ENCODE data around the gene PVRIG.
"Not testable (repeated sequence)": the region's sequence is repeated elsewhere in the genome, so short reads cannot be mapped to it uniquely, and the experiment has no call there.

PVRIG gene

DNA sequence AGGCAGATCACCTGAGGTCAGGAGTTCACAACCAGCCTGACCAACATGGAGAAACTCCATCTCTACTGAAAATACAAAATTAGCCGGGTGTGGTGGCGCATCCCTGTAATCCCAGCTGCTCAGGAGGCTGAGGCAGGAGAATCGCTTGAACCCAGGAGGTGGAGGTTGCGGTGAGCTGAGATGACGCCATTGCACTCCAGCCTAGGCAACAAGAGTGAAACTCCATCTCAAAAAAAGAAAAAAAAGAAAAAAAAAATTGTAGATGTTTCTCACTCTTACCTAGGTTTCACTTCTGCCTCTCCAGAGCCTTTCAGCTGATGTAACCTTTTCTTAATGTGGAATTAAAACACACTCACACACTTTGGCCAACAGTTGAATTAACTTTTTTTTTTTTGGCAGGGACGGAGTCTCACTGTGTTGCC, 23.8 kb upstream of the PVRIG start:
- DNase-seq, result not testable (repeated sequence)

- no peak for DNase-seq
Observed at GRCh38 chr7:100198266-100198665, 21.5 kb upstream of the PVRIG start.

GRCh38 chr7:100200693-100201092, 19.1 kb upstream of the PVRIG start:
- no peak for DNase-seq

- no peak for DNase-seq
Observed at GRCh38 chr7:100204454-100204853, 15.3 kb upstream of the PVRIG start.

DNA sequence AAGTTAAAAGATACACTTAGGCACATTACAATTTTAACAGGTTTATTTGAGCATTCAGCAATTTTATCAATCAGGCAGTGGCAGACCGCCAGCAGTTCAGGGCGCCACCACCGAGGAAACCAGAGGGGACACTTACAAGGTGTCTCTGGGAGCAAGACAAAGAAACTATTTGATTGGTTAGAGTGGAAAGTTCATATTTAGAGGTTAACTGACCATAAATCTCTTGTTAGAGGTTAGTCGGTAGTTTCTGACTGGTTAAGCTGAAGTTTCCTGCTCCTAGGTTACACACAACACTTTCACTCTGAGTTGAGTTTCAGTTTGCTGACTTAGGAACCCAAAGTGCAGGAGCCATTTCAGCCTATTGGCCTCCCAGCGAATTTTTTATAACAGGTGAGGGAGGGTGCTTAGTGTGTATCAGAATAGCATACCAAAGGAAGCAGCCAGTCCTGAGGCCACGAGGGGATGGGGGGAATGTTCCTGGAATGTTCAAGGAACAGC, 10.8 kb upstream of the PVRIG start:
- DNase-seq, result no peak

DNA sequence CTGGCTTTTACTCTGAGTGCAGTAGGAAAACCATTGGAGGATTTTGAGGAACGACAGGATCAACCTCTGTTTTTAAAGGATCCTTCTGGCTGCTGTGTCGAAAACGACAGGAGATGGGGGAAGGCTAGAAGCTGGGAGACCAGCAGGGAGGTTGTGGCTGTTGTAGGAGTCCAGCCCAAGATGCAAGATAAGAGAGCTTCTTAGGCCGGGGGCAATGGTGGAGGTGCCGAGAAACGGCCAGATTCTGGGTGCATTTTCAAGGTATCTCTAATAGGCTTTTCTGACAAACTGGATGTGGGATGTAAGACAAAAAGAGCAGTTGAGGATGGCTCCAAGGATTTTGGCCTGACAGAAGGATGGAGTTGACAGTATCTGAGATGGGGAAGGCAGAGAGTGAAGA, 10.3 kb upstream of the PVRIG start:
- DNase-seq, result no peak

- DNase-seq, result no peak
Observed at GRCh38 chr7:100210805-100211204, 8.9 kb upstream of the PVRIG start.

- no peak for DNase-seq
Observed at GRCh38 chr7:100211342-100211780, 8.4 kb upstream of the PVRIG start.

GRCh38 chr7:100212631-100213286, 7.0 kb upstream of the PVRIG start:
- no peak for DNase-seq

- no peak for DNase-seq
Observed at GRCh38 chr7:100213672-100214071, 6.1 kb upstream of the PVRIG start.

DNA sequence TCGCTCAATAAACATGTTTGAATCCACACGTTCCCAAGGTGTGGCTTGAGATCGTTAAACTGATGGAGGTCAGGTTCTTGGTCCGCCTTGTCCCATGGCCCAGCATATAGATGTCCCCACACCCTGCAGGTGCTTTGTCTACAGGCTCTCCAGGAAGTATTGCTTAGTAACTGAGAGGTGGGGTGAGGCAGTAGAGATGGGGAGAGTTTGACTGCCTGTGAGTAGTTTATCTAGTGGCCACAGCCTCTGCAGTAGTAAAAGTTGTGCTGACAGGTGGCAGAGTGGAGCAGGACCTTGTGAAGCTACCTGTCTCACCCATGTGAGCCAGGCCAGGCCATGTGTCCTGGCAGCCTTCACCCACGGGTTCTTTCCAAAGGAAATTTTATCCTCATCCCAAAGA, 5.4 kb upstream of the PVRIG start:
- not testable (repeated sequence) for DNase-seq

GRCh38 chr7:100215895-100216294, 3.9 kb upstream of the PVRIG start:
- no peak for DNase-seq

- peak; percentile 26 for DNase-seq
Observed at GRCh38 chr7:100217934-100218333, 1.8 kb upstream of the PVRIG start.

DNA sequence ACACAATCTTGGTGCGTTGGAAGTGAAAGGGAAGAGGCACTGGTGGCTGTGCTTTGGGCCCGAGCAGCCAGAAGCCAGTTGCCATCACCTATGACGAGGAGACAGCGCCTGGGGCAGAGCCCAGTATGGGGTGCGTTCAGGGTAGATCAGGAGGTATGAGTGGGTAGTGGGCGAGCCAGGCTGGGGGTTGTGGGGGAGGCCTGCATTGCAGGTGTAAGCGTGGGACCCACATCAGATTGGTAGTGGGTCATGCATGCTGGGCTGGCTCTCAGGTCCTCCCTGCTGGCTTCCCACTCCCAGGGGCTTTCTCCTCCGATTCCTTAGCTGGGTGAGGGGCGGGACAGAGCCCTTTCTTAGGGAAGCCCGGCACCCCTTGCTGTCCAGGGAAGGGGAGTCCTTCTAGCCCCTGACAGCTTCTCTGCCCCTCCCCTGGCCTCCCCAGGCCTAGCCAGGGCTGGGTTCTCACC, 445 bp upstream of the PVRIG start:
- no peak for DNase-seq

DNA sequence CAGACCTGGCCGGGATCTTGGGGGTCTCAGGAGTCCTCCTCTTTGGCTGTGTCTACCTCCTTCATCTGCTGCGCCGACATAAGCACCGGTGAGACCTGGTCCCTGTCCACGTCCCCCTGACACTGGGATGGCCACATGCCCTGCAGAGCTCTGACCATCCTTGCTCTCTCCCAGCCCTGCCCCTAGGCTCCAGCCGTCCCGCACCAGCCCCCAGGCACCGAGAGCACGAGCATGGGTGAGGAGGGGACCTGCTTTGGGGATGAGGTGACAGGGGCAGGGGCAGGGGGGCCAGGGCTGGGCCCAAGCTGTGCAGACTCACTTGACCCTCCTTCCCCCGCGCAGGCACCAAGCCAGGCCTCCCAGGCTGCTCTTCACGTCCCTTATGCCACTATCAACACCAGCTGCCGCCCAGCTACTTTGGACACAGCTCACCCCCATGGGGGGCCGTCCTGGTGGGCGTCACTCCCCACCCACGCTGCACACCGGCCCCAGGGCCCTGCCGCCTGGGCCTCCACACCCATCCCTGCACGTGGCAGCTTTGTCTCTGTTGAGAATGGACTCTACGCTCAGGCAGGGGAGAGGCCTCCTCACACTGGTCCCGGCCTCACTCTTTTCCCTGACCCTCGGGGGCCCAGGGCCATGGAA, 959 bp downstream of the PVRIG start:
- DNase-seq, result no peak

GRCh38 chr7:100221231-100221718, 1.5 kb downstream of the PVRIG start:
- no peak for DNase-seq

DNA sequence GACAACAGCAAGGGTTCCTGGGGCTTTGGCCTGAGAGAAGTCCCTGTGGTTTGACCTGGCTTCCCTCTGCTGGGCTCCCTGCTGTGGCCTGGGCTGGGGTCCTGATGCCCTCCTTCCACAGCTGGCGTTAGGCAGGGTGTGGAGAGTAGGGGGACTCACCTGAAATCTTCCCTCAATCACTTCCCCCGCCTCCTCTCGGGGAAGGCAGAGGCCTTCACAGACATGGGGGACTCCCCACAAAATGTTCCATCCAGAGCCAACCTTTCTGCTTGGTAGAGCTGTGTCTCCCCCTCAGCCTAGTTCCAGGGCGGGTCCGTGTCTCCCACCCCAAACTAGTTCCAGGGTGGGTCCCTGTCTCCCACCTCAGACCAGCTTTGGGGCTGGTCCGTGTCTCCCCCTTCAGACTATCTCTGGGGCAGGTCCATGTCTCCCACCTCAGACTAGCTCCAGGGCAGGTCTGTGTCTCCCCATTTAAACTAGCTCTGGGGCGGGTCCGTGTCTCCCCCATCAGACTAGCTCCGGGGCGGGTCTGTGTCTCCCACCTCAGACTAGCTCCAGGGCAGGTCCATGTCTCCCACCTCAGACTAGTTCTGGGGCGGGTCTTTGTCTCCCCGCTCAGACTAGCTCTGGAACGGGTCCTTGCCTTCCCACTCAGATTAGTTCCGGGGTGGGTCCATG, 2.2 kb downstream of the PVRIG start:
- DNase-seq, result no peak

GRCh38 chr7:100222445-100223132, 2.8 kb downstream of the PVRIG start:
- no peak for DNase-seq

DNA sequence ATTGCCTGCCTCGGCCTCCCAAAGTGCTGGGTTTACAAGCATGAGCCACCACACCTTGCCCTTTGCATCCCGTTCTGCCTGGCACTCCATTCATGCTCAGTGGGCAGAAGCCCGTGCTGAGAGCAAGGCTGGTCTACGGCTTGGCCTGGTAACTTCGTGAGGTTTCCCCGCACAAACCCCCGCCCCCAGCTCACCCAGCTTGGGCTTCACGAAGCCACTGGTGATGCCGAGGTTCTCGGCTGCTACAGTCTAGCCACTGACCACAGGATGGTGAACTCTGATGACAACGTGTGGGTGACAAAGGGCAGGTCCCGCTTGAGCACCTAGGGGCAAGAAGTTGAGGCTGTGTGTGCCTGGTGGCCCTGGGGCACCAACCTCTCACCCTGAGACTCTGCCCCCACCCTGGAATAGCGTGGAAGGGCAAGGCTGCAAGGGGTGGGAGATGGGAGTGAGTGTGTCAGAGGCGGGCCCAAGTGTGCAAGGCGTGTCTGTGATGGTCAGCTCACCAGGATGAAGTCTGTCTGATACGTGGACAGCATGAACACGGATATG, 3.7 kb downstream of the PVRIG start:
- not testable (repeated sequence) for DNase-seq

- not testable (repeated sequence) for DNase-seq
Observed at GRCh38 chr7:100224891-100225290, 5.1 kb downstream of the PVRIG start.

GRCh38 chr7:100234660-100235317, 15.0 kb downstream of the PVRIG start:
- DNase-seq, result not testable (repeated sequence)

- DNase-seq, result not testable (repeated sequence)
Observed at GRCh38 chr7:100239975-100240374, 20.2 kb downstream of the PVRIG start.
